Osteoblast (primary cell): ENCODE data around the gene VIPR2. TPM values are rescaled to one million over a fixed set of nuclear protein-coding genes. Genes with fewer than 3 reads are reported as not detected.

Experiments used
- DNase-seq: peaks from one replicate; pipeline ENCODE4 v3.0.0; 2011; ENCODE audit warnings: low spot score, mixed read lengths; ENCODE audit not compliant: insufficient read length; ENCODE audit errors: missing footprints
- H2AFZ ChIP-seq: 2 replicates; pipeline ENCODE4 v1.6.0; 2011; ENCODE audit warnings: mild to moderate bottlenecking, low read length
- H3K27ac ChIP-seq: 2 replicates; pipeline ENCODE4 v1.5.1; 2011; ENCODE audit warnings: mild to moderate bottlenecking, low read depth, low read length, moderate library complexity
- H3K27me3 ChIP-seq: 2 replicates; pipeline ENCODE4 v1.6.0; 2012; ENCODE audit warnings: mild to moderate bottlenecking, control low read depth, inconsistent platforms, low read length, moderate library complexity; ENCODE audit not compliant: insufficient read depth
- H3K36me3 ChIP-seq: 2 replicates; pipeline ENCODE4 v1.5.1; 2011; ENCODE audit warnings: mild to moderate bottlenecking, low read length, control low read depth, moderate library complexity; ENCODE audit not compliant: insufficient read depth
- H3K4me1 ChIP-seq: 2 replicates; pipeline ENCODE4 v1.5.1; 2011; ENCODE audit warnings: mild to moderate bottlenecking, low read length, control low read depth, moderate library complexity; ENCODE audit not compliant: insufficient read depth
- H3K4me2 ChIP-seq: 2 replicates; pipeline ENCODE4 v1.6.0; 2011; ENCODE audit warnings: mild to moderate bottlenecking, low read length; ENCODE audit not compliant: insufficient read depth
- H3K4me3 ChIP-seq: fragments of 200-600 bp; sonication (generic); 3 replicates; pipeline ENCODE4 v1.5.1; 2012; ENCODE audit warnings: mild to moderate bottlenecking, low read length, inconsistent platforms; ENCODE audit not compliant: insufficient read depth
- H3K79me2 ChIP-seq: 2 replicates; pipeline ENCODE4 v1.6.0; 2012; ENCODE audit warnings: mild to moderate bottlenecking, low read length, control low read depth, inconsistent platforms; ENCODE audit not compliant: insufficient read depth
- H3K9me3 ChIP-seq: 2 replicates; pipeline ENCODE4 v1.5.1; 2011; ENCODE audit warnings: low read depth, low read length, control low read depth
- H4K20me1 ChIP-seq: 2 replicates; pipeline ENCODE4 v1.6.0; 2012; ENCODE audit warnings: mild to moderate bottlenecking, low read length, control low read depth; ENCODE audit not compliant: insufficient read depth
- total RNA-seq: library from RNA; depleted of rRNA; stranded (reverse); fragments of >200 nt; gene quantifications from 2 replicates; pipeline ENCODE4 v1.2.3, GENCODE V29; 2012
- TF ChIP-seq, protein P1 (sequence below): IDR thresholded peaks from 2 replicates; pipeline ENCODE4 v1.5.1; 2011; ENCODE audit warnings: mild to moderate bottlenecking, low read depth, low read length, moderate library complexity; ENCODE audit errors: extremely low read depth

VIPR2 gene
- total RNA-seq, 1 donor, result not detected

DNA sequence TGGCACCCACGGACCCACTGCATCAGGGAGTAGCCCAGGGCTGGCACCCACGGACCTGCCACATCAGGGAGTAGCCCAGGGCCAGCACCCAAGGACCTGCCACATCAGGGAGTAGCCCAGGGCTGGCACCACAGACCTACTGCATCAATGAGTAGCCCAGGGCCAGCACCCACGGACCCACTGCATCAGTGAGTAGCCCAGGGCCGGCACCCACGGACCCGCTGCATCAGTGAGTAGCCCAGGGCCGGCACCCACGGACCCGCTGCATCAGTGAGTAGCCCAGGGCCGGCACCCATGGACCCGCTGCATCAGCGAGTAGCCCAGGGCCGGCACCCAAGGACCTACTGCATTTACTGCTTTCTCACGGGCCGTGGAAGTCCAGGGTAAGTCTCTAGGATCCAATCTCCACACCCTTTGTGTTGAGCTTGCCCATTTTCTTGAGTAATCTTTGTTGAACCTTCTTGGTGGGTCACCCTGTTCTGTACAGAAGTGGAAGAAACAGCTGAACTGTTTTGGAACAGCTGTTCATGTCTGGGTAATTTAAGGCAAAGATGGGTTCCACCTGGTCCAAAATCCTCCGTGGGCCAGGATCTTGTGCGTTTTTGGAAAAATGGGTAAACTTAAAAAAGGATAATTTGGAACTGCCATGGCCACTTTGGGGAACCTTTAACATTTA lies 69.0 kb downstream of the VIPR2 start:
- Histone ChIP-seq H4K20me1 (no peaks in the 10 kb centered on the region), H2AFZ (no peak overlapping the region), H3K79me2 (no peaks in the 10 kb centered on the region), H3K4me3 (no peak overlapping the region), H3K27ac (no peak overlapping the region), H3K4me1 (no peaks in the 10 kb centered on the region), H3K4me2 (no peak overlapping the region), H3K36me3 (no peaks in the 10 kb centered on the region), H3K9me3 (no peaks in the 10 kb centered on the region), H3K27me3 (no peaks in the 10 kb centered on the region)
- TF ChIP-seq, protein P1, sequence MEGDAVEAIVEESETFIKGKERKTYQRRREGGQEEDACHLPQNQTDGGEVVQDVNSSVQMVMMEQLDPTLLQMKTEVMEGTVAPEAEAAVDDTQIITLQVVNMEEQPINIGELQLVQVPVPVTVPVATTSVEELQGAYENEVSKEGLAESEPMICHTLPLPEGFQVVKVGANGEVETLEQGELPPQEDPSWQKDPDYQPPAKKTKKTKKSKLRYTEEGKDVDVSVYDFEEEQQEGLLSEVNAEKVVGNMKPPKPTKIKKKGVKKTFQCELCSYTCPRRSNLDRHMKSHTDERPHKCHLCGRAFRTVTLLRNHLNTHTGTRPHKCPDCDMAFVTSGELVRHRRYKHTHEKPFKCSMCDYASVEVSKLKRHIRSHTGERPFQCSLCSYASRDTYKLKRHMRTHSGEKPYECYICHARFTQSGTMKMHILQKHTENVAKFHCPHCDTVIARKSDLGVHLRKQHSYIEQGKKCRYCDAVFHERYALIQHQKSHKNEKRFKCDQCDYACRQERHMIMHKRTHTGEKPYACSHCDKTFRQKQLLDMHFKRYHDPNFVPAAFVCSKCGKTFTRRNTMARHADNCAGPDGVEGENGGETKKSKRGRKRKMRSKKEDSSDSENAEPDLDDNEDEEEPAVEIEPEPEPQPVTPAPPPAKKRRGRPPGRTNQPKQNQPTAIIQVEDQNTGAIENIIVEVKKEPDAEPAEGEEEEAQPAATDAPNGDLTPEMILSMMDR, result no peak
- no peak for DNase-seq

DNA sequence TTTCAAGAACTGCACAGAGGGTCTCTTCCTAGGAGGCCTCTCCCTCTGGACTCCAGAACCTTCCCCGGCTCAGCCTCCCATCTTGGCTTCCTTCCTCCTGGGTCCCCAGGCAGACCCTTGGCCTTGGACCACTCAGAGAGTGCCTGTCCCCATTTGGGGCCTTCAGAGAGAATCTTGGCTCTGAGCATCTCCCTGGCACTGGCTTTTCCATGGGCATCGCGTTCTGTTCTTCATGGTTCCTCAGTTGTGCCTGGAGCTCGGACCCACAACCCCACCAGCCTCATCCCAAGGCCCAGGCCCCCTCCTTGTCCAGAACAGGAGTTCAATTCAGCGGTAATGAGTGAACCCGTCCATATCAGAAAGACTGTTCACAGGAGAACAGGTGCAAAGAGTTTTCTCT lies 73.4 kb downstream of the VIPR2 start:
- Histone ChIP-seq H3K27me3 (no peaks in the 10 kb centered on the region), H3K4me2 (no peak overlapping the region), H3K4me1 (no peaks in the 10 kb centered on the region), H3K36me3 (no peaks in the 10 kb centered on the region), H2AFZ (no peak overlapping the region), H3K9me3 (no peaks in the 10 kb centered on the region), H3K27ac (no peak overlapping the region), H4K20me1 (no peaks in the 10 kb centered on the region), H3K79me2 (no peaks in the 10 kb centered on the region), H3K4me3 (no peak overlapping the region)
- TF ChIP-seq, protein P1, result no peak
- no peak for DNase-seq

DNA sequence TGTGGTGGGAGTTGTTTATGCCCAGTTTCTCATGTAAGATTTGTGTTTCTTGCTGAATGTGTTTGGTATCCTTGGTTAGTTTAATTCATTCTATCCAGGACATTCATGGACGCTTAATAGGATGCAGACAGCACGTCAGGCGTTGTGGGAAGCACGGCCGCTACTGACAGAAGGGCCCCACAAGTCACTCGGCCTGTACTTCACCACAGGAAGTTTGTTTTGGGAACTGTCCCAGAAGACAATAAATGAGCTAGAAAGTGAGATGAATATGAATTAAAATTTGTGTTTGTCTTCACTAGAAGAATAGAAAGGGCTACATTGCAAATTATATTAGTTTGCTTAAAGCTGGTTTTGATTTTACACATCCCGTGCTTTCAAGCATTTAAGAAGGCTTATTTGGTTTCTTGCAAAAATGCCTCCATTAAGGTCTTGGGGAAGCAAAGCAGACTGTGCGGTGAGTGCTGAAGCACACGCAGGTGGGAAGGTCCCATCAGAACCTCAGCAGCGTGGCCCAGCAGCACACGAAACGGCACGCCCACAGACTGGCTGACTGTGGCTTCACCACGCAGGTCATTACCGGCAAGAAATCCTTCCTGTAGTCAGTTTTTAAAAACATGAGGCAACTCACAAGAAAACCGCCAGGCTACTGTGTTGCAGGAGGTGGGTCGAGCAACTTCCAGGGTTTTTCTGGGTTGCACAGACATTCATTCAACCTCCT lies 74.1 kb downstream of the VIPR2 start:
- Histone ChIP-seq H3K4me1 (no peaks in the 10 kb centered on the region), H3K4me3 (no peak overlapping the region), H3K36me3 (no peaks in the 10 kb centered on the region), H3K9me3 (no peaks in the 10 kb centered on the region), H2AFZ (no peak overlapping the region), H4K20me1 (no peaks in the 10 kb centered on the region), H3K27ac (no peak overlapping the region), H3K4me2 (no peak overlapping the region), H3K79me2 (no peaks in the 10 kb centered on the region), H3K27me3 (no peaks in the 10 kb centered on the region)
- no peak for DNase-seq
- TF ChIP-seq, protein P1, result no peak

DNA sequence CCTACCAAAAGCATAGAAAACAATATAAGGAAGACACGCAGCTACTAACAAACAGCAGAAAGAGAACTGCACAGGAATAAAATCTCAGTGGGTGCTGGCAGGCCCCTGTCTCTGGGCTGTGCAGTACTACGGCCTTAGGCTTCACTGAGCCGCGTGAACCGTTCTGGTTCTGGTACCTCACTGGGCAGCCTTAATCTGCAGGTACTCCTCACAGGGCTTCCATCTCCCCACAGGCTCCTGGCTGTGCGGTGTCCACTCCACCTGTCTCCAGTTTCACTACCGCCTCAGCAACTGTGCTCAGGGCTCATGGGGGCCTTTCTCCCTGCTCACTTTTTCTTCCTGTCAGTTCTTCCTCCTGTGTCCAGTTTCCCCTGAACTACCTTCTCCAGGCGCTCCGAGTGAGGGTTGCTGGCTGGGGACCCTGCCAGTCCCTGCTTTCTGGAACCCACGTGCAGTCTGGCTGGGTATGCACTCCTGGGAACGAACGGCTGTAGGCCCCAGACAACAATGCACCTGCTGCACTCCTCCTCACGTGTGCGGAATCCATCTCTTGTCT lies 75.7 kb downstream of the VIPR2 start:
- no peaks in the 10 kb centered on the region for H3K4me1 ChIP-seq
- H3K4me2 ChIP-seq, result no peak overlapping the region
- H2AFZ ChIP-seq, result no peak overlapping the region
- TF ChIP-seq, protein P1, result no peak
- H3K4me3 ChIP-seq, result no peak overlapping the region
- DNase-seq, result no peak
- no peak overlapping the region for H3K27ac ChIP-seq
- H3K9me3 ChIP-seq, result no peaks in the 10 kb centered on the region
- H3K36me3 ChIP-seq, result no peaks in the 10 kb centered on the region
- H3K27me3 ChIP-seq, result no peaks in the 10 kb centered on the region
- H4K20me1 ChIP-seq, result no peaks in the 10 kb centered on the region
- H3K79me2 ChIP-seq, result no peaks in the 10 kb centered on the region
